Inflammatory macrophage treated with lipopolysaccharide for 1 hour (primary cell): ENCODE measurements around the gene SFN.
"Not testable (repeated sequence)": the region's sequence is repeated elsewhere in the genome, so short reads cannot be mapped to it uniquely, and the experiment has no call there.

Experiments
- DNase-seq, 2 donors: peaks; one replicate each; pipeline ENCODE4 v3.0.0-alpha.2; 2020 to 2022

SFN gene

DNA sequence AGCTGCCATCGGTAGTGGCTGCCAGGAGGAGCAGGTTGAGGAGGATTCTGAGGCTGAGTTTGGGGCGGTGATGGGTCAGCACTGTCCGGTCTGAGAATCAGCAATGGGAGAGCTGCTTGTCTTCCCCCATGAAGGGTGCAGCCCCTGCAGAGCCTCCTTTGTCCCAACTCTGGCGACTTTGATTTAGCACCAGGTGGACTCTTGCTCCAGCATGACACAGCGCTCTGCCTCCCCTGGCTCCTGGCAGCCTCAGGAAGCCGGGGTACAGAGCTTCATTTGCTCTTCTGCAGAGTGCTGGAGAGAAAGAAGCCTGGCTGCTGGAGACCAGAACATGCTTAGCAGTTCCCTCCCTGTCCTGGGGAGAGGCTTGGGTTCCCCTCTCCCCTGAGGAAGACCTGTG, 23.2 kb upstream of the SFN start:
- no peak for DNase-seq

- no peak for DNase-seq
Measured at GRCh38 chr1:26844424-26845196, 18.3 kb upstream of the SFN start.

DNA sequence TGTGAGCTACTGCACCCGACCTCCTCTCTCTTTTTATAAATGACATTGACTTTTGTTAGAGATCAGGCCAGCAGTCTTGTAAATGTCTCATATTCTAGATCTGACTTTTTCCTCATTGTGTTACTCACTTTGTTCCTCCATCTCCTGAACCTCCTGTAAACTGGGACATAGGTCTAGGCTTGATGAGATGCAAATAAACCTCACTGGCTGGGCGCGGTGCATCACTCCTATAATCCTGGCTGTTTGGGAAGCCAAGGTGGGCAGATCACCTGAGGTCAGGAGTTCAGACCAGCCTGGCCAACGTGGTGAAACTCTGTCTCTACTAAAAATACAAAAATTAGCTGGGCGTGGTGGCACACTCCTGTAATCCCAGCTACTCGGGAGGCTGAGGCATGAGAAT, 15.1 kb upstream of the SFN start:
- DNase-seq: not testable (repeated sequence)

GRCh38 chr1:26848499-26848898, 14.4 kb upstream of the SFN start:
- DNase-seq: no peak

DNA sequence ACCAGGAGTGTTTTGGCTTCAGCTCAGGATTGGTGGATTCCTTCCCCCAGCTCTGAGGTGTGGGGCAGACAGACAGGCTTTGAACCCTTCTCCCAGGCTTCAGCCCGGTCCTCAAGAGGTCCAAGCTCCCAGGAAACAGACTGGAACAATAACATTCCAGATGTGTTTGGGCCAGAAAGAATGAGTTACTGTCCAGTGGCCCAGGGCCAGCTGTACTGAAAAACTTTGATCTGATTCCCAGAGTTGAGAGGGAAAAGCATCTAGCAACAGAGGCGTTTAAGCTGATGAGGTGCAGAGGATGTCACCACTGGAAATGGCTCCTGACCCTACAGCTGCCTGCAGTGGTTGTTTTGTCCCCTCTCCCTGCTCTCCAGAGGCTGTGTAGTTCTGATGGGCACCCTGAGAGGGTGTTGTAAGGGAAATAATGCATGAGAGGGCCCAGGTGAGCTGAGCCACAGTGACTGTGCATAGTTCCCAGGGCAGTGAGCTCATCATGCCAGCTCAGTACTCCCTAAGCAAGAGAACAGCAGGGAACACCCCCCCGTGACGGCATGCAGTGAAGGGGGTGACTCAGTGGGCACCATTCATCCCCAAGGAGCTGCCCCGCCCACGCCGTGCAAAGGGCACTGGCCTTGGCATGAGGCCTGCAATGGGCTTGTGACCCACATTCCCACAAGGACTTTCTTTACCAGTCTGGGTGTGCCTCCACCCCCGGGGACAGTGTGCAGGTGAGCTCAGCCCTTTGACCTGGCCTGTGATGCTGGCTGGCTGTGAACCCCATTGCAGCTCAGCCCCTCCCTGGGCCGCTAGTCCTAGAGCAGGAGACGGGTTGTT, 13.8 kb upstream of the SFN start:
- DNase-seq: no peak

GRCh38 chr1:26851106-26851684, 11.8 kb upstream of the SFN start:
- no peak for DNase-seq

DNA sequence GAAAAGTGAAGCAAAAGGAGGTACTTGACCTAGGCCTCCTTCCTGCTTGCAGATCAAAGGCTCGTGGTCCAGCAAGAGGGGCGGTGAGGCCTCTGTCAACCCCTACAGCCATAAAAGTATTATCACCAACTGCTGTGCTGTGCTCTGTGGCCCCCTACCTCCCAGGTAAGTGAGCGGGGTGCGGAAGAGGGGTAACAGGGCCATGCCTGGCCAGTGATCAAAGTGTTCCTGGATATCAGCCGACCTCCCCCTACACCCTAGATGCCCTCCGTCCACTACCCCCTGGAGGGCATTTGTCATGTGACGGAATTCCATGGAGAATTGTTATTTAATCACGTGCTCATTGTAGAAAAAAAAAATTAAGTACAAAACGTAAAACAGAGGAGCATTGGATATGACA, 10.2 kb upstream of the SFN start:
- no peak for DNase-seq

- peak; percentile 67 to 98 for DNase-seq
Measured at GRCh38 chr1:26853156-26853555, 9.8 kb upstream of the SFN start.

- no peak for DNase-seq
Measured at GRCh38 chr1:26853600-26853999, 9.3 kb upstream of the SFN start.

GRCh38 chr1:26854906-26855305, 8.0 kb upstream of the SFN start:
- no peak for DNase-seq

DNA sequence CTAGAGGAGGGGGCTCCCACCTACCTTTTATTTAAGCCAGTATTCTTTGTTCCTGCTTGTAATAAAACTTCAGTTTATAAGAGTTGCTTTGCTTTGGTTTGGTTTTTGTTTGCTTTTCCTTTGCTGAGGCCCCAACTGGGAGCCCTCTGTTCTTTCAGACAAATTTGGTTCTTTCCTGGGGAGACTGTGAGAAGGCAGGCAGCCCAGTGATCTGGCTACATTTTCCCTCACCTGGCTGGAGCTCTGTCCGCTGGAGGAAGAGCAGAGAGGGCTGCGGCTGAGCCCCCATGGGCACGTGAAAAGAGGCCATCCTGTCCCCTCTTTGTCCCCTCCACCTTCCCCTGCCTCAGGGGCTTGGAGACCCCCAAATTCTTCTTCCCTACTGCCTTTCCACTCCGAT, 7.3 kb upstream of the SFN start:
- no peak for DNase-seq

DNA sequence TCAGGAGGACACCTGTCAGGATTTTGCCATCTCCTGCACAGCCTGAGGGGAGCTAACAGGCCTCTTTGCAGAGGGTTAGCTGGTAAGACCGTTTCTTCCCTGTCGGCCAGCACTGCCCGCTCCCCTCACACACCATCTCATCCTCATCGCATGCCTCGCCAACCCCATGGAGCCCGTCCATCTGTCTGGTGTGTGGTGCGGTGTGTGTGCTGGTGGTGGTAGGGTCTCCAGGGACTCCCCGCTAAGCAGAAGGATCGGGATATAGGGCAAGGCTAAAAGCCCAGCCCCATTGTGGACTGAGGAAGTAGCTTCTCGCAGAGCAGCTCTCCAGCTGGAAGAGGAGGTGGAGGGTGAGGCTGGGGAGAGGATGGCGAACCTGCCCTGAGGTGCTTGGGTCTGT, 6.8 kb upstream of the SFN start:
- DNase-seq: no peak

- no peak for DNase-seq
Measured at GRCh38 chr1:26856604-26857469, 6.1 kb upstream of the SFN start.

DNA sequence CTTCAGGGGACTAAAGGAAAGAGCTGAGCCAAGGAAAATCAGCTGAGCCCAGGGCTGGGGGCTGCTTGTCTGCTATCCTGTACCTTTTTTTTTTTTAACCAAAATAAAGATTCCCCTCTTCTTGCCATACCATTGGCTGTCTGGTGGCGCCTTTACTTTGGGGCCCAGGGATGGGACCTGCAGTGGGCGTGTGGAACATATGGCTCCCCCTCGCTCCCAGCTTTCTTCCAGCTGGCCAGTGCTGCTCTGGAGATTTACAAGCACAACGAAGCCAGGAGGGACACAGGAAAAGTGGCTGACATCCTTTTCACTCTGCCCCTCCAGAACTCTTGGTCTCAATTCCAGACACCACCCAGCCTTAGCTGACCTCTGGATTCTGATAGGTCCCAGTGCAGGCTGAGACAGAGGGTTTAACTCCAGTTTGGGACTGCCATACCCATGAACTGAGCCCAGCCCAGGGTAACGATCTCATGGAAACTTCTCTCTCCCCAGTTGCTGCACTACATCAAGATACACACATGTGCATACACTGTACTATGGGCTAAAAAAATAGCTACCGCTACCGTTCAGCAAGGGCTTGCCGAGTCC, 5.4 kb upstream of the SFN start:
- no peak for DNase-seq

- DNase-seq: no peak
Measured at GRCh38 chr1:26858160-26858559, 4.8 kb upstream of the SFN start.

DNA sequence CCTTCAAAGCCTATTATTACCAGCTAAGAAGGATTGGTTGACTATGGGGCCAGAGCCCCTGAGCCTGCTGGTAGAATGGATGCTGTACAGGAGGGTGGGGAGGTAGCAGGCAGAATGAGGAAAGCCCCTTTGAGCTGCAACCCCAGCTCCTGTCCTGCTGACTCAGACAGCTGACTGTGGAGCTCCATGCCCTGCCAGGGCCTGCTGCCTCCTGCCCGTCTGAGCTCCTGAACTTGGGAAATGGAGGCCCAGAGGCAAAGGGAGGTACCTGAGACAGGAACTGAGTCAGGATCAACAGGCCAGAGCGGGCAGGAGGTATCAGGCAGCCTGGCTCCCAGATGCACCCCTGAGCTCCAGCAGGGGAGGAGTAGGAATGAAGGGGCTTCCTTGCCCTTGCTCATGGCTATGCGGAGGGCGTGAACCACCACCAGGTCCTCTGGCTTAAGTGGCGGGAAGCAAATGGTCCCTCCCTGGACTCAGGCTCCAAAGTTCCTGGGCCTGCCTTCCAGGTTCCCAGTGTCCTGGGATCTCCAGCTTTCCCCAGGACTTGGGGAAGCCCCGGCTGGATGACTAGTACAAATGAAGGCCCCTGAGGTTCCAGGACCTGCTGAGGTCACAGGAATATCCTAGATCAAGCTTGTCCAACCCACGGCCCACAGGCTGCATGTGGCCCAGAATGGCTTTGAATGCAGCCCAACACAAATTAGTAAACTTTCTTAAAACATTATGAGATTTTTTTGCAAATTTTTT, 3.9 kb upstream of the SFN start:
- peak in 1 of 2 donors; percentile 9 for DNase-seq

- no peak for DNase-seq
Measured at GRCh38 chr1:26861286-26861701, 1.7 kb upstream of the SFN start.

DNA sequence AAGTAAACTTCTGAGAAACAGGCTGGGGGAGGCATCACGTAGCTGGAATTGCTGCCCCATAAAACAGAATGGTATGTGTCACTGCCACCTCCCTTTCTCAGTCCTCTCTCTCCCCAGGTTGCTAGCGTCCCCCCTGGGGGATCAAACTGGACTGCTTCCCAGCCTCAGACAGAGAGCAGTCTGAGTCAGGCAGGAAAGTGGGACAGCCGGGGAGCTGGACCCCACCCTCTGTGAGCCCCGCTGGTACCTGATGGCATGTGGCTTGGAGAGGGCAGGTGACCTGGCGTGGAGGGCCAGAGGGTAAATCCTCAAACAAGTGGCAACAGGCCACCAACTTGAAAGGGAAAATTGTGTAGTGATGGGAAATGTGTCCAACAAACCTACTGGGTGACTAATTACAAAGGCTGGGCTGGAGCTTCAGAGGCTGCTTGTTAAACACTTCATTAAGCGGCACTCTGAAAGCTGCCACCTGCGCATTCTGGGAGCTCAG, 1.0 kb upstream of the SFN start:
- no peak for DNase-seq

- DNase-seq: no peak
Measured at GRCh38 chr1:26863685-26864077, 732 bp downstream of the SFN start.

DNA sequence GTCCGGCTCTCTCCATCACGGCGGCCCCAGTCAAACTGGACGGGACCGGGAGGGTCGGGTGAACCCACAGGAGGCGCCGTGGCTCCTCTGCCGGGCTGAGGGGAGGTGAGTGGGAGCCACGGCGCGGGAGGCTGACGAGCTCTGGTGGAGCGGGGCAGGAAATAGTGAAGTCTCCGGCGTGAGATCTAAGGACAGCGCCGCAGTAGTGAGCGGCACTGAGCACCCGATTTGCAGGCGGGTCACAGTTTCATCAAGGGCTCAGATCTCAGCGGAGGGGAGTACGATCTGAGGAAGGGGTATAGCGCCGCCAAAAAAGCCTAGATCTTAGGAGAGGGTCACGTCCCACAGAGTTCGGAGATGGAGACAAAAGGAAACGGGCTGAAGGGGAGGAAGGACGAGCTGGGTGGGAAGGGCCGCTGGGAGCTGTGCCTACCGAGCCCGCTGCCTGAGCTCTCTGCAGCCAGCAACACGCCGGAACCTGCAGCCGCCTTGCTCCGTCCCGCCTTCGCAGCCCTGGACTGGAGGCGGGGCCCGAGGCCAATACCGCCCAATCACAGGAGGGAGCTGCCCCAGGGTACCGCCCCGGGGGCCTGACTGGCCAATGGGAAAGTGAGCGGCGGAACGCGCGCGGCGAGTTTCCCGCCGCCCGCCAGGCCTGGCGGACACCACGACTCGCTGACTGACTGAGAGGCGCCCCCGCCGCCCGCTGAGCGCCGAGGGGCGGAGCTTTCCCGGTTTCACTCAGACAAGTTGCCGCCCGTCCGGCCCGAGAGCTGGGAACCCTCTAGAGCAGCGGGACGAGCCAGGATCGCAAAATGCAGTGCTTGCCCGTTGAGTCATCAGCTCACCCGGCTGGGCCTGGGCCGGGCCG, 1.9 kb downstream of the SFN start:
- DNase-seq: peak; percentile 95 to 97

DNA sequence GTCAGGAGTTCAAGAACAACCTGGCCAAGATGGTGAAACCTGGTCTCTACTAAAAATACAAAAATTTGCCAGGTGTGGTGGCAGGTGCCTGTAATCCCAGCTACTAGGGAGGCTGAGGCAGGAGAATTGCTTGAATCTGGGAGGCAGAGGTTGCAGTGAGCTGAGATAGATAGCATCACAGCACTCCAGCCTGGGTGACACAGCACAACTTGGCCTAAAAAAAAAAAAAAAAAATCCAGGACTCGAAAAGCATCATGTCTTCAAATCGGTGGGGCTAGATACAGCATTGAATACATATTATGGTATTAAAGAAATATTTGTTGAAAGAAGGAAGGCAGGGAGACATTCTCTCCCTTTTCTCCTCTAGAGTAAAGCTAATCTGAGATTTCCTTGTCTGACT, 10.1 kb downstream of the SFN start:
- DNase-seq: not testable (repeated sequence)
